K562 (cell line): ENCODE data around the gene BEST4. TPM values are rescaled to one million over a fixed set of nuclear protein-coding genes. Genes with fewer than 3 reads are reported as not detected.

Experiments
- polyA plus RNA-seq, 8 experiments: library from polyadenylated mRNA; depleted of rRNA in 4 of 8; stranded (reverse) in 5 of 8; unstranded in 3 of 8; fragments of >200 nt; fragmentation: Nextera tagmentation in 2 of 8; fragmentation: Illumina TruSeq in 1 of 8; extraction: Ambion mirVana in 2 of 8; extraction: Trizol in 1 of 8; gene quantifications; 2 replicates each; pipeline versions ENCODE4 v1.2.1 to v1.2.3, GENCODE V29; 2011 to 2014; ENCODE audit warnings: inconsistent platforms in 1 of 8, missing spikeins in 1 of 8
- total RNA-seq, 7 experiments: library from RNA; depleted of rRNA in 6 of 7; stranded (reverse); fragments of >200 nt in 6 of 7; fragmentation: Illumina TruSeq in 2 of 7; extraction: Trizol in 2 of 7; gene quantifications; 2 replicates each; pipeline versions ENCODE4 v1.2.1 to v1.2.3, GENCODE V29; 2011 to 2021; ENCODE audit warnings: low replicate concordance in 1 of 7
- TF ChIP-seq, protein P1 (sequence below): fragments of 200-600 bp; sonication (generic); IDR thresholded peaks from one replicate; pipeline ENCODE4 v1.6.1; 2012; ENCODE audit warnings: mild to moderate bottlenecking, low read depth, low read length, inconsistent platforms

Gene BEST4
- total and polyA plus RNA-seq, 9 of the 15 experiments (the other 6 are each of a cell fraction or from before 2014, with no cell fraction given) = 0.07 to 0.11 TPM; not detected in 7

DNA sequence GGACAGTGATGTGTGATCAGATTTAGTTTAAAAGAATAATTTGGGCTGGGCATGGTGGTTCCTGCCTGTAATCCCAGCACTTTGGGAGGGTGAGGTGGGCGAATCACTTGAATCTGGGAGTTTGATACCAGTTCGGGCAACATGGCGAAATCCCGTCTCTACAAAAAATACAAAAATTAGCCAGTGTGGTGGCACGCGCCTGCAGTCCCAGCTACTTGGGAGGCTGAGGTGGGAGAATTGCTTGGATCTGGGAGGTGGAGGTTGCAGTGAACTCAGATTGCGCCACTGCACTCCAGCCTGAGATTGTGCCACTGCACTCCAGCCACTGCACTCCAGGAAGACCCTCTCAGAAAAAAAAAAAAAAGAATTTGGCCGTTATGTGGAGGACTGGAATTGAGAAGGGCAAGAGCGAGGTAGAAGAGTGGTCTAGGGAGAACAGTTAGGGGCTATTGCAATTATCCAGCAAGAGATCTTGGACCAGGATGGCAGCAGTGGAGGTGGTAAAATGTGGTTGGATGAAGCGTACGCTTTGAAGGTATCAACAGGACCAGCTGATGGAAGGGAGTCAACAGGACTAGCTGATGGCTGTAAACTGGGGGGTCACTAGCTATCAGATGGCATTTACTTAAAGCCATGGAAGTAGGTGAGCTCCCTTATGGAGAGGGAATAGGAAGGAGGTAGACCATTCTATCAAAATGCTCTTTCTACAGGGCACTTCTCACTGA, 30.0 kb upstream of the BEST4 start (continued):
- TF ChIP-seq, protein P1, sequence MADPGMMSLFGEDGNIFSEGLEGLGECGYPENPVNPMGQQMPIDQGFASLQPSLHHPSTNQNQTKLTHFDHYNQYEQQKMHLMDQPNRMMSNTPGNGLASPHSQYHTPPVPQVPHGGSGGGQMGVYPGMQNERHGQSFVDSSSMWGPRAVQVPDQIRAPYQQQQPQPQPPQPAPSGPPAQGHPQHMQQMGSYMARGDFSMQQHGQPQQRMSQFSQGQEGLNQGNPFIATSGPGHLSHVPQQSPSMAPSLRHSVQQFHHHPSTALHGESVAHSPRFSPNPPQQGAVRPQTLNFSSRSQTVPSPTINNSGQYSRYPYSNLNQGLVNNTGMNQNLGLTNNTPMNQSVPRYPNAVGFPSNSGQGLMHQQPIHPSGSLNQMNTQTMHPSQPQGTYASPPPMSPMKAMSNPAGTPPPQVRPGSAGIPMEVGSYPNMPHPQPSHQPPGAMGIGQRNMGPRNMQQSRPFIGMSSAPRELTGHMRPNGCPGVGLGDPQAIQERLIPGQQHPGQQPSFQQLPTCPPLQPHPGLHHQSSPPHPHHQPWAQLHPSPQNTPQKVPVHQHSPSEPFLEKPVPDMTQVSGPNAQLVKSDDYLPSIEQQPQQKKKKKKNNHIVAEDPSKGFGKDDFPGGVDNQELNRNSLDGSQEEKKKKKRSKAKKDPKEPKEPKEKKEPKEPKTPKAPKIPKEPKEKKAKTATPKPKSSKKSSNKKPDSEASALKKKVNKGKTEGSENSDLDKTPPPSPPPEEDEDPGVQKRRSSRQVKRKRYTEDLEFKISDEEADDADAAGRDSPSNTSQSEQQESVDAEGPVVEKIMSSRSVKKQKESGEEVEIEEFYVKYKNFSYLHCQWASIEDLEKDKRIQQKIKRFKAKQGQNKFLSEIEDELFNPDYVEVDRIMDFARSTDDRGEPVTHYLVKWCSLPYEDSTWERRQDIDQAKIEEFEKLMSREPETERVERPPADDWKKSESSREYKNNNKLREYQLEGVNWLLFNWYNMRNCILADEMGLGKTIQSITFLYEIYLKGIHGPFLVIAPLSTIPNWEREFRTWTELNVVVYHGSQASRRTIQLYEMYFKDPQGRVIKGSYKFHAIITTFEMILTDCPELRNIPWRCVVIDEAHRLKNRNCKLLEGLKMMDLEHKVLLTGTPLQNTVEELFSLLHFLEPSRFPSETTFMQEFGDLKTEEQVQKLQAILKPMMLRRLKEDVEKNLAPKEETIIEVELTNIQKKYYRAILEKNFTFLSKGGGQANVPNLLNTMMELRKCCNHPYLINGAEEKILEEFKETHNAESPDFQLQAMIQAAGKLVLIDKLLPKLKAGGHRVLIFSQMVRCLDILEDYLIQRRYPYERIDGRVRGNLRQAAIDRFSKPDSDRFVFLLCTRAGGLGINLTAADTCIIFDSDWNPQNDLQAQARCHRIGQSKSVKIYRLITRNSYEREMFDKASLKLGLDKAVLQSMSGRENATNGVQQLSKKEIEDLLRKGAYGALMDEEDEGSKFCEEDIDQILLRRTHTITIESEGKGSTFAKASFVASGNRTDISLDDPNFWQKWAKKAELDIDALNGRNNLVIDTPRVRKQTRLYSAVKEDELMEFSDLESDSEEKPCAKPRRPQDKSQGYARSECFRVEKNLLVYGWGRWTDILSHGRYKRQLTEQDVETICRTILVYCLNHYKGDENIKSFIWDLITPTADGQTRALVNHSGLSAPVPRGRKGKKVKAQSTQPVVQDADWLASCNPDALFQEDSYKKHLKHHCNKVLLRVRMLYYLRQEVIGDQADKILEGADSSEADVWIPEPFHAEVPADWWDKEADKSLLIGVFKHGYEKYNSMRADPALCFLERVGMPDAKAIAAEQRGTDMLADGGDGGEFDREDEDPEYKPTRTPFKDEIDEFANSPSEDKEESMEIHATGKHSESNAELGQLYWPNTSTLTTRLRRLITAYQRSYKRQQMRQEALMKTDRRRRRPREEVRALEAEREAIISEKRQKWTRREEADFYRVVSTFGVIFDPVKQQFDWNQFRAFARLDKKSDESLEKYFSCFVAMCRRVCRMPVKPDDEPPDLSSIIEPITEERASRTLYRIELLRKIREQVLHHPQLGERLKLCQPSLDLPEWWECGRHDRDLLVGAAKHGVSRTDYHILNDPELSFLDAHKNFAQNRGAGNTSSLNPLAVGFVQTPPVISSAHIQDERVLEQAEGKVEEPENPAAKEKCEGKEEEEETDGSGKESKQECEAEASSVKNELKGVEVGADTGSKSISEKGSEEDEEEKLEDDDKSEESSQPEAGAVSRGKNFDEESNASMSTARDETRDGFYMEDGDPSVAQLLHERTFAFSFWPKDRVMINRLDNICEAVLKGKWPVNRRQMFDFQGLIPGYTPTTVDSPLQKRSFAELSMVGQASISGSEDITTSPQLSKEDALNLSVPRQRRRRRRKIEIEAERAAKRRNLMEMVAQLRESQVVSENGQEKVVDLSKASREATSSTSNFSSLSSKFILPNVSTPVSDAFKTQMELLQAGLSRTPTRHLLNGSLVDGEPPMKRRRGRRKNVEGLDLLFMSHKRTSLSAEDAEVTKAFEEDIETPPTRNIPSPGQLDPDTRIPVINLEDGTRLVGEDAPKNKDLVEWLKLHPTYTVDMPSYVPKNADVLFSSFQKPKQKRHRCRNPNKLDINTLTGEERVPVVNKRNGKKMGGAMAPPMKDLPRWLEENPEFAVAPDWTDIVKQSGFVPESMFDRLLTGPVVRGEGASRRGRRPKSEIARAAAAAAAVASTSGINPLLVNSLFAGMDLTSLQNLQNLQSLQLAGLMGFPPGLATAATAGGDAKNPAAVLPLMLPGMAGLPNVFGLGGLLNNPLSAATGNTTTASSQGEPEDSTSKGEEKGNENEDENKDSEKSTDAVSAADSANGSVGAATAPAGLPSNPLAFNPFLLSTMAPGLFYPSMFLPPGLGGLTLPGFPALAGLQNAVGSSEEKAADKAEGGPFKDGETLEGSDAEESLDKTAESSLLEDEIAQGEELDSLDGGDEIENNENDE = no peak
